GM21390 (cell line): ENCODE data around the gene ITGB3.

ENCODE experiments used
- ATAC-seq: cut with Tn5 transposase; IDR thresholded peaks from one replicate; pipeline ENCODE4 v1.9.1; 2021; ENCODE audit not compliant: unreplicated experiment

Gene ITGB3

GRCh38 chr17:47295874-47296255, 42.2 kb downstream of the ITGB3 start:
- no peak for ATAC-seq

- no peak for ATAC-seq
Measured at GRCh38 chr17:47297661-47298400, 44.2 kb downstream of the ITGB3 start.

GRCh38 chr17:47298712-47299111, 45.1 kb downstream of the ITGB3 start:
- ATAC-seq, result no peak

GRCh38 chr17:47299239-47299910, 45.7 kb downstream of the ITGB3 start:
- no peak for ATAC-seq

- ATAC-seq, result no peak
Measured at GRCh38 chr17:47300718-47301117, 47.1 kb downstream of the ITGB3 start.

- ATAC-seq, result no peak
Measured at GRCh38 chr17:47301161-47301560, 47.5 kb downstream of the ITGB3 start.

- no peak for ATAC-seq
Measured at GRCh38 chr17:47301831-47302230, 48.2 kb downstream of the ITGB3 start.

GRCh38 chr17:47304186-47304585, 50.6 kb downstream of the ITGB3 start:
- no peak for ATAC-seq

GRCh38 chr17:47305302-47305923, 51.8 kb downstream of the ITGB3 start:
- ATAC-seq, result no peak

GRCh38 chr17:47310186-47310733, 56.6 kb downstream of the ITGB3 start:
- ATAC-seq, result no peak

GRCh38 chr17:47311420-47311819, 57.8 kb downstream of the ITGB3 start:
- no peak for ATAC-seq

- no peak for ATAC-seq
Measured at GRCh38 chr17:47315451-47316266, 62.0 kb downstream of the ITGB3 start.

- ATAC-seq, result no peak
Measured at GRCh38 chr17:47316311-47316710, 62.7 kb downstream of the ITGB3 start.

GRCh38 chr17:47317119-47317518, 63.5 kb downstream of the ITGB3 start:
- no peak for ATAC-seq

- no peak for ATAC-seq
Measured at GRCh38 chr17:47318197-47318918, 64.7 kb downstream of the ITGB3 start.

GRCh38 chr17:47320879-47321502, 67.4 kb downstream of the ITGB3 start:
- ATAC-seq, result no peak

GRCh38 chr17:47323382-47324223, 70.0 kb downstream of the ITGB3 start, which contains the start of gene EFCAB13:
TSS of gene EFCAB13 (plus strand) at chr17:47323955. CDS start at chr17:47328354, 4,399 bp downstream.
- ATAC-seq, result peak; percentile 87

- ATAC-seq, result peak; percentile 31
Measured at GRCh38 chr17:47324224-47325020, 70.8 kb downstream of the ITGB3 start.
